Transverse colon (tissue), 4 donors: ENCODE data around the gene CD6. TPM values are rescaled to one million over a fixed set of nuclear protein-coding genes. Genes with fewer than 3 reads are reported as not detected.

Experiments
- DNase-seq: peaks from one replicate; pipeline ENCODE4 v3.0.0-alpha.2; 2019
- H3K27ac ChIP-seq, 4 donors: fragments of 200-600 bp; sonication (generic); 2 replicates each; pipeline ENCODE4 v1.5.1; 2016 to 2018; ENCODE audit warnings: inconsistent platforms in 4 of 4
- H3K27me3 ChIP-seq: fragments of 200-600 bp; sonication (generic); 2 replicates; pipeline ENCODE4 v1.5.1; 2017; ENCODE audit warnings: inconsistent platforms
- H3K36me3 ChIP-seq, 4 donors: fragments of 200-600 bp; sonication (generic); 2 replicates each; pipeline ENCODE4 v1.5.1; 2017 to 2019; ENCODE audit warnings: inconsistent platforms in 4 of 4
- H3K4me1 ChIP-seq, 4 donors: fragments of 200-600 bp; sonication (generic); 2 replicates each; pipeline ENCODE4 v1.5.1; 2017 to 2020; ENCODE audit warnings: inconsistent platforms in 4 of 4
- H3K4me3 ChIP-seq, 4 donors: fragments of 200-600 bp; sonication (generic); 1 replicate in 1 of 4; 2 replicates in 3 of 4; pipeline versions ENCODE4 v1.5.1 to v1.6.1; 2017 to 2019; ENCODE audit warnings: inconsistent platforms in 4 of 4
- H3K9me3 ChIP-seq, 2 donors: fragments of 200-600 bp; sonication (generic); 2 replicates each; pipeline ENCODE4 v1.5.1; 2017 to 2019; ENCODE audit warnings: inconsistent platforms in 2 of 2
- CTCF ChIP-seq, 5 experiments: fragments of 200-600 bp in 3 of 5; fragments of 450-650 bp in 2 of 5; sonication (generic) in 3 of 5; IDR thresholded peaks; 1 replicate in 2 of 5; 2 replicates in 3 of 5; pipeline ENCODE4 v1.5.1; 2016 to 2017; ENCODE audit warnings: antibody characterized with exemption in 5 of 5, inconsistent platforms in 3 of 5, mild to moderate bottlenecking in 2 of 5, moderate library complexity in 1 of 5
- EP300 ChIP-seq: sonication (generic); formaldehyde crosslinking; IDR thresholded peaks from one replicate; pipeline ENCODE4 v1.6.1; 2017; ENCODE audit warnings: antibody characterized with exemption, low read depth
- POLR2A ChIP-seq: fragments of 450-650 bp; IDR thresholded peaks from one replicate; pipeline ENCODE4 v1.6.1; 2016; ENCODE audit warnings: antibody characterized with exemption, mild to moderate bottlenecking, moderate library complexity
- POLR2AphosphoS5 ChIP-seq, 3 donors: sonication (generic); formaldehyde crosslinking; IDR thresholded peaks; one replicate each; pipeline ENCODE4 v1.6.1; 2016; ENCODE audit warnings: antibody characterized with exemption in 3 of 3
- WGBS, 2 donors: methylation state at CpG; one replicate each; pipeline ENCODE4 v1.1.5; 2018; ENCODE audit warnings: low coverage in 1 of 2; 5-methylcytosine and 5-hydroxymethylcytosine counted together
- in situ Hi-C, 4 donors: fragments of 200-750 bp; cut with MboI; loops; one replicate each; pipeline versions ENCODE4 v1.15.0 to v1.15.1; 2017; ENCODE audit warnings: low sequenced_read_pairs in 3 of 4, low pct_ligation_motif_present in 1 of 4, low pct_unique_long_range_greater_than_20kb in 1 of 4
- intact Hi-C: fragments of 100-400 bp; cut with DNase I; formaldehyde crosslinking; loops from one replicate; pipeline ENCODE4 v1.15.1; 2023; ENCODE audit warnings: low total_unique reads
- total RNA-seq, 4 donors: library from RNA; depleted of rRNA; stranded (reverse); fragments of >200 nt; gene quantifications; one replicate each; pipeline ENCODE4 v1.1.0, GENCODE V29; 2016

CD6 gene
- total RNA-seq, 4 donors from 2014 or later = 1.9 to 4.3 (median 3.0) TPM; not detected in 1

- peak overlapping the region; percentile 80 to 87 (median 85) for H3K27ac ChIP-seq
- in situ Hi-C loops (no loop called here), intact Hi-C loops (no loop called here)
- H3K27me3 ChIP-seq = no peaks in the 10 kb centered on the region
- peaks cover 0 to 35% (median 9%) of the 10 kb centered on the region in 4 donors for H3K4me1 ChIP-seq
- no peak for DNase-seq
- H3K4me3 ChIP-seq = peak overlapping the region; percentile 35 to 56 (median 44)
- 0 to 51% methylated on average over 1 to 62 of the region's 86 CpGs for WGBS, 2 donors
- no peaks in the 10 kb centered on the region for H3K36me3 ChIP-seq
- no peaks in the 10 kb centered on the region for H3K9me3 ChIP-seq
- TF ChIP-seq POLR2AphosphoS5 (IDR thresholded peaks at IDR 0.05) = no peak
- TF ChIP-seq EP300 = no peak
- TF ChIP-seq POLR2A = no peak
- TF ChIP-seq CTCF (IDR thresholded peaks at IDR 0.05) = no peak
Measured at GRCh38 chr11:60950933-60951605, 20.4 kb upstream of the CD6 start.

DNA sequence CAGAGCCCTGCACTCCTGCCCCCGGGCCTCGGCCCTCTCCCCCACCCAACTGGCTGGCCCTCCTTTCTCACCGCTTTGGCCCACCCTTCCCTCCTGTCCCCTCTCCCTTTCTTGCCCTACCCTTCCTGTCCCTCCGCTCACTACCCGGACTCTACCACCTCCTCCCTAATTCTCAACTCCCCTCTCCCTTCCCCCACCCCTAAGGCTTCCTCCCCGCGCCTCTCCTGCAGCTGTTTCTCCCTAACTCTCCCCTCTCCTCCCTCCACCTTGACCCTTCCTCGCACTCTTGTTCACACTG, 19.9 kb upstream of the CD6 start:
- H3K36me3 ChIP-seq = no peaks in the 10 kb centered on the region
- H3K4me3 ChIP-seq = peak overlapping the region; percentile 35 to 56 (median 44)
- DNase-seq = no peak
- H3K9me3 ChIP-seq = no peaks in the 10 kb centered on the region
- peak overlapping the region; percentile 80 to 87 (median 85) for H3K27ac ChIP-seq
- H3K4me1 ChIP-seq = peaks cover 0 to 35% (median 9%) of the 10 kb centered on the region in 4 donors
- TF ChIP-seq EP300 (no peak), POLR2AphosphoS5 (IDR thresholded peaks at IDR 0.05) (no peak), POLR2A (no peak), CTCF (IDR thresholded peaks at IDR 0.05) (no peak)
- intact Hi-C loops (no loop called here), in situ Hi-C loops (no loop called here)
- H3K27me3 ChIP-seq = no peaks in the 10 kb centered on the region
- 23 to 38% methylated on average over 6 to 8 of the region's 8 CpGs for WGBS, 2 donors

DNA sequence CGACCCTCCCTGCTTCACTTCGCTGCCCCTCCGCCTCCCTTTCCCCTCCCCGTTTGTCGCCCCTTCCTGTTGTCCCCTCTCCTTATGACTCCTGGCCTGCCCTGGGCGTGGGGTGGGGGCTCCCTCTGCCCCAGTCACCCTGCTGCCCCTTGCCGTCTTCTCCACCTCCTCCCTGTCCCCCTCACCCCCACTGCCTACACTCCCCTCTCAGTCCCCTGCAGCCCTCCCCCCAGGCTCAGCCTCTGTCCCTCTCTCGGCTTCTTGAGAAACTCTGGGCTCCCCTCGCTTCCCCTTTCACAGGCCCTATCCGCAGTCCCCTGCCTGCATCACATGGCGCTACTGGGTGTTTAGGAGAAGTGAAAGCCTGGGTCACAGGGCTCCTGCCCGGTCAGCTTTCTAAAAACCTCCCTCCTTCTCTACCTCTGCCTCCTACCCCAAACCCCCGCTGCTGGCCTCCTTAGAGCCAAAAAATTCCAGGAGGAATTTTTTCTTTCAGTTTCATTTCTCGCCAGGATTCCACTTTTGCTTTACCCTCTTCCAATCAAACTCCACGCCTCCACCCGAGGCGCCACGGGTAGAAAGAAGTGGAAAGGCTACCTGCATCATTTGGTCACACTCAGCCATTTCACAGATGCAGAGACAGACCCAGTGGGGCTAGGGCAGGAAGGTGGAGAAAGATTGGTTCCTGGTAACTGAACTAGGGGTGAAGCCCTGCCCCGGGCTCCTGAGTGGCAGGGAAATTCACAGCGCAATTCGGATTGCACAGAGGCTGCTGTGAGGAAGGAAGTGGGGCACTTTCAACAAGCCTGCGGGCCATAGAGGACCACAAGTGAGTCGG, 19.4 kb upstream of the CD6 start, which contains the start of gene SLC15A3:
SLC15A3 (minus strand) TSS at position 273 of the 838 bp plus-strand sequence. CDS start 625 bp downstream, outside the sequence.
- Histone ChIP-seq H3K4me3 (peak within 1 kb of the TSS; percentile 35 to 56 (median 44)), H3K4me1 (peaks cover 0 to 35% (median 9%) of the 10 kb centered on the region in 4 donors), H3K36me3 (no peaks in the 10 kb centered on the region), H3K27ac (peak within 1 kb of the TSS; percentile 80 to 87 (median 85)), H3K9me3 (no peaks in the 10 kb centered on the region), H3K27me3 (no peaks in the 10 kb centered on the region)
- WGBS, 2 donors = 21 to 40% methylated on average over 10 to 23 of the region's 23 CpGs
- TF ChIP-seq POLR2AphosphoS5 (IDR thresholded peaks at IDR 0.05) (peak in 1 of 3 donors; percentile 14), EP300 (no peak), CTCF (IDR thresholded peaks at IDR 0.05) (no peak), POLR2A (peak; percentile 45)
- intact Hi-C loops (no loop called here), in situ Hi-C loops (no loop called here)
- DNase-seq = peak; percentile 72

DNA sequence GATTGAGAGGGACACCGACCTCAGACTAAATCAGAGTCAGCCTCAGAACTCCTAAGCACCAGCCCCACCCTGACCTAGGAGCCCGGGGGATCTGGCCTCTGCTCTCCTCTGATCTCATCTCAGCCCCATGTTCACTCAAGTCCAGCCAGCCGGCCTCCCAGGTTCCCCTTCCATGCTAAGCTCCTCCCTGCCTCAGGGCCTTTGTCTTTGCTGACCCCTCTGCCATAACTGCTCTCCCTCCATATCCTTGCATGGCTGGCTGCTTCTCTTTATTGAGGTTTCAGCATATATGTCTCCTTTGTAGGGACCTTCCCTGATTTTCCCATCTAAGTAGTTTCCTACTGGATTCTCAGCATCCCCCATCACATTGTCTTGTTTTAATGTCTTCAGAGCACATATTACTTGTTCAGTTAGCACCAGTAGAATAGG, 18.7 kb upstream of the CD6 start:
- in situ Hi-C loops = no loop called here
- H3K36me3 ChIP-seq = no peaks in the 10 kb centered on the region
- H3K27me3 ChIP-seq = no peaks in the 10 kb centered on the region
- peaks cover 0 to 35% (median 9%) of the 10 kb centered on the region in 4 donors for H3K4me1 ChIP-seq
- no peak for DNase-seq
- TF ChIP-seq POLR2A (no peak), EP300 (no peak), CTCF (IDR thresholded peaks at IDR 0.05) (no peak), POLR2AphosphoS5 (IDR thresholded peaks at IDR 0.05) (no peak)
- intact Hi-C loops = no loop called here
- peak overlapping the region; percentile 80 to 87 (median 85) for H3K27ac ChIP-seq
- H3K4me3 ChIP-seq = peak overlapping the region; percentile 35 to 56 (median 44)
- H3K9me3 ChIP-seq = no peaks in the 10 kb centered on the region
- WGBS, 2 donors = 27 to 33% methylated on average over 1 to 3 of the region's 3 CpGs
